Gastroesophageal sphincter (tissue), 4 donors: ENCODE data around the gene RIMBP2. TPM values are rescaled to one million over a fixed set of nuclear protein-coding genes. Genes with fewer than 3 reads are reported as not detected.

Experiments used
- ATAC-seq: fragments of 150-250 bp; one replicate; pipeline ENCODE4 v1.9.1; 2016; ENCODE audit warnings: mild to moderate bottlenecking, moderate library complexity
- H3K27ac ChIP-seq, 4 donors: fragments of 200-600 bp; sonication (generic) in 3 of 4; 1 replicate in 3 of 4; 2 replicates in 1 of 4; pipeline ENCODE4 v1.5.1; 2016 to 2019
- H3K27me3 ChIP-seq: fragments of 200-600 bp; sonication (generic); one replicate; pipeline ENCODE4 v1.5.1; 2019
- H3K36me3 ChIP-seq, 2 donors: fragments of 200-600 bp; sonication (generic); one replicate each; pipeline ENCODE4 v1.5.1; 2019; ENCODE audit warnings: control low read depth in 1 of 2
- H3K4me1 ChIP-seq, 3 donors: fragments of 200-600 bp; sonication (generic); 1 replicate in 2 of 3; 2 replicates in 1 of 3; pipeline ENCODE4 v1.5.1; 2016 to 2019; ENCODE audit warnings: control low read depth in 2 of 3
- H3K4me3 ChIP-seq, 2 donors: fragments of 200-600 bp; sonication (generic); one replicate each; pipeline ENCODE4 v1.5.1; 2019; ENCODE audit warnings: mild to moderate bottlenecking in 1 of 2, moderate library complexity in 1 of 2
- H3K9me3 ChIP-seq, 3 donors: fragments of 200-600 bp; sonication (generic); one replicate each; pipeline ENCODE4 v1.5.1; 2017 to 2019; ENCODE audit warnings: control low read depth in 2 of 3
- CTCF ChIP-seq, 4 experiments: fragments of 200-600 bp in 2 of 4; fragments of 450-650 bp in 2 of 4; sonication (generic) in 1 of 4; IDR thresholded peaks; one replicate each; pipeline ENCODE4 v1.5.1; 2017 to 2019; ENCODE audit warnings: antibody characterized with exemption in 4 of 4, mild to moderate bottlenecking in 2 of 4, moderate library complexity in 2 of 4
- EP300 ChIP-seq: sonication (generic); formaldehyde crosslinking; IDR thresholded peaks from one replicate; pipeline ENCODE4 v1.6.1; 2017; ENCODE audit warnings: antibody characterized with exemption, mild to moderate bottlenecking
- POLR2A ChIP-seq, 2 donors: fragments of 450-650 bp; IDR thresholded peaks; one replicate each; pipeline ENCODE4 v1.6.1; 2017; ENCODE audit warnings: antibody characterized with exemption in 2 of 2, mild to moderate bottlenecking in 2 of 2, moderate library complexity in 1 of 2
- POLR2AphosphoS5 ChIP-seq: sonication (generic); formaldehyde crosslinking; IDR thresholded peaks from one replicate; pipeline ENCODE4 v1.6.1; 2017; ENCODE audit warnings: antibody characterized with exemption
- WGBS, 2 donors: methylation state at CpG; one replicate each; pipeline ENCODE4 v1.1.5; 2018; ENCODE audit warnings: low coverage in 1 of 2; 5-methylcytosine and 5-hydroxymethylcytosine counted together
- total RNA-seq, 4 donors: library from RNA; depleted of rRNA; stranded (reverse); fragments of >200 nt; gene quantifications; one replicate each; pipeline ENCODE4 v1.1.0, GENCODE V29; 2016

Gene RIMBP2
- total RNA-seq, 4 donors from 2014 or later = 0.42 to 1.1 (median 0.60) TPM

DNA sequence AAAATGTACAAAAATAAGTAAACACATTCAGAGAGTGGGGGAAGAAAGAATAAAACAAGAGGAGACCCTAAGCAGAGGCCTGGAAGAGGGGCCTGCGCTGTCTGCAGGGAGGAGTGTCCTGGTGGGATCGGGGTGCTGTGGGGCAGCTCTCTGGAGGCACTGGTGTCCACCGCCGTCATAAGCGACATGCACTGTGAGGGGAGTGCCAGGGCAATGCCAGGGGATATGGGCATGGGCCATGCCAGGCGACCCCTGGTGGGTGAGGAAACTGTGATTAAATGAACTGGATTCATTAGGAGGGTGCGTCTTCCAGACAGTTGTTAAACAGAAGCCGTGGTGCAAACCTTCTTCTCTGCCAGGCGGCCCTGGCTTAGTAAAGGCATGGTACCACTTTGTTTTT lies 261.8 kb downstream of the RIMBP2 start:
- H3K4me1 ChIP-seq = no peaks in the 10 kb centered on the region
- ATAC-seq = no peak
- H3K27me3 ChIP-seq = peaks cover 6% of the 10 kb centered on the region
- no peak overlapping the region for H3K4me3 ChIP-seq
- H3K9me3 ChIP-seq = no peaks in the 10 kb centered on the region
- H3K27ac ChIP-seq = no peak overlapping the region
- no peak for TF ChIP-seq POLR2AphosphoS5
- no peak for TF ChIP-seq EP300
- TF ChIP-seq POLR2A (IDR thresholded peaks at IDR 0.05) = no peak
- TF ChIP-seq CTCF (IDR thresholded peaks at IDR 0.05) = no peak
- WGBS, 2 donors = 90 to 94% methylated on average over 9 of the region's 9 CpGs
- no peaks in the 10 kb centered on the region for H3K36me3 ChIP-seq

DNA sequence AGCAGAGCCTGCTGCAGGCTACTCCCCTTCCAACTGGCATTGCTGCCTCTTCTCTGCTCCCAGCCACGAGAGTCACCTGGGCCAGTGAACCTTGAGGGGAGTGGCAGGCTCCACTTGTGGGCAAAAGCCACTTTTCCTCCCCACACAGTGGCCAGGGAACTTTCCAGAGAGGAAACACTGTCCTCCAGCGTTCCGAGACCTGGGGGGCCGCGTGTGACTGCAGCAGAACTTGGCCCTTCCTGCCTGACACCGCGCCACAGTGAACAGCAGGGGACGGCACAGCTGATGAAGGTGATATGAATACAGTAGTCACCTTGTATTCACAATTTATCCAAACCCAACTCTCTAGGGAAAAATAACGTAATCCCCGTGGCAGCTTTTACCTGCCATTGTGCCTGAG lies 263.6 kb downstream of the RIMBP2 start:
- no peak for ATAC-seq
- WGBS, 2 donors = 70 to 85% methylated on average over 2 to 5 of the region's 10 CpGs
- no peaks in the 10 kb centered on the region for H3K9me3 ChIP-seq
- TF ChIP-seq CTCF (IDR thresholded peaks at IDR 0.05) = no peak
- TF ChIP-seq EP300 = no peak
- no peak for TF ChIP-seq POLR2AphosphoS5
- TF ChIP-seq POLR2A (IDR thresholded peaks at IDR 0.05) = no peak
- H3K27ac ChIP-seq = no peak overlapping the region
- no peaks in the 10 kb centered on the region for H3K4me1 ChIP-seq
- H3K4me3 ChIP-seq = no peak overlapping the region
- peaks cover 3% of the 10 kb centered on the region for H3K27me3 ChIP-seq
- no peaks in the 10 kb centered on the region for H3K36me3 ChIP-seq

DNA sequence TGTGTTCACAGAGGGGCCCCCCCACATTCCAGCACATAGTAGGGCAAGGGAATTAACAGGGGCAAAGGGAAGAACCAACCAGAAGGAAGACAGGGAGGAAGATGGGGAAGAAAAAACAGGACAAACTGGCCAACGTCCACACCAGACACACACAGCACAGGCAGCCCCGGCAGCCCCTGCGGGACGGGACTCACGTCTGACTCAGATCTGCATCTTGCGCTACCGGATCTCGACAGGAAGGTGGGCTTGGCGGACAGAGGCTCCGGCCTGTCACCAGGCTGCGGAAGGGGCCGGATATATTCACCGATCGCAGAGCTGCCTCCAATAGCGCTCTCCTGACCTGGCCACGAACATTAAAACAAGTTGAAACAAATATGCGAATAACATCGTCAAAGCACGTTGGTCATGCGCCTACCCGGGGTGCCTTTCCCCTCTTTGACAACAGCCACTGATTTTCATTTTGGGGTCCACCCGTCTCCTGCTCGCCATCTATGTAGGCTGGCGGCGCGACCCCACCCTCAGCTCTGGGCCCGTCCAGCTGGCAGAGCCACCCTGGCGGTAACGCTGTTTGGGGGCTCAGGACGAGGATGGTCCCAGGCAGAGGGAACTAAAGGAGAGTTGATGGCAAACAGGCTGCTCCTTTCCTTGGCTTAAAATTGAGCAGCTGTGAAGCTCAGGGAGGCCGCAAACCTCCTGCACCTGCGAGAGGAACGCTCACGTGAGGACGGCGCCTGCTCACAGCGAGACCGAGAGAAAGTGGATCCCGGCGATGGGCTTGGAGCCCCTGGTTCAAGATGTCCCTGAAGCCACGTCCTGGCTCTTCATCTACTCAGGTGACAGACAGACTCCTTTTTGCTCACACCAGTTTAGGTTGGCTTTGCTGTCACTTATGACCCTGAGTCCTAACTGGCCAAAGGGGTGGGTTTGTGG lies 264.8 kb downstream of the RIMBP2 start:
- Histone ChIP-seq H3K27me3 (peaks cover 3% of the 10 kb centered on the region), H3K4me1 (no peaks in the 10 kb centered on the region), H3K27ac (no peak overlapping the region), H3K36me3 (no peaks in the 10 kb centered on the region), H3K9me3 (no peaks in the 10 kb centered on the region), H3K4me3 (no peak overlapping the region)
- ATAC-seq = no peak
- TF ChIP-seq EP300 = no peak
- TF ChIP-seq CTCF (IDR thresholded peaks at IDR 0.05) = no peak
- no peak for TF ChIP-seq POLR2AphosphoS5
- WGBS, 2 donors = 86 to 90% methylated on average over 2 to 18 of the region's 41 CpGs

DNA sequence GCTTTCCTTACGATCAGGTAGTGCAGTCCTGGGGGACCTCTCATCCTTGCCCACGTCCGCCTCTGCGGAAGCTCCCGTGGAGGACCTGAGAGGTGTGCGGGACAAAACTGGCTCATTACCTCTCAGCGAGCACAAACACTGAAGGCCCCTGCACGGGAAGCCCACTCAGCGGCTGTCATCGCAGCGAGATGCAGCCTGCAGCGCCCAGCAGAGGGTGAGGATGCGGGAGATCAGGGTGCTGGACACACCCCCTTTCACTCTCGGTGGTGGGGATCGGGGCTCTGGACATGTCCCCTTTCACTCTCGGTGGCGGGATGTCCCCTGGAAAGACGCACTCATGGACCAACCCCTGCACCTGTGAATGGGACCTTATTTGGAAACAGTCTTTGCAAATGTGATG lies 266.8 kb downstream of the RIMBP2 start:
- Histone ChIP-seq H3K27ac (no peak overlapping the region), H3K4me1 (no peaks in the 10 kb centered on the region), H3K9me3 (no peaks in the 10 kb centered on the region), H3K27me3 (peaks cover 3% of the 10 kb centered on the region), H3K4me3 (no peak overlapping the region), H3K36me3 (no peaks in the 10 kb centered on the region)
- no peak for ATAC-seq
- TF ChIP-seq POLR2A (IDR thresholded peaks at IDR 0.05) (no peak), CTCF (IDR thresholded peaks at IDR 0.05) (no peak), EP300 (no peak), POLR2AphosphoS5 (no peak)
- WGBS, 2 donors = 74% methylated on average over 5 of the region's 18 CpGs; no CpG with 5 or more reads in 1 of the 2 donors
